ENCODE data around the gene GOLIM4. TPM values are rescaled to one million over a fixed set of nuclear protein-coding genes. Genes with fewer than 3 reads are reported as not detected.
A peak's percentile ranks its signal among the peaks of the same experiment; 100 is the strongest.
"Not testable (repeated sequence)": the region's sequence is repeated elsewhere in the genome, so short reads cannot be mapped to it uniquely, and the experiment has no call there.

GOLIM4 gene
- total RNA-seq, 1 experiment from 2014 or later: 17.5 TPM

GRCh38 chr3:168036619-168037018, 59.1 kb downstream of the GOLIM4 start:
- in situ Hi-C loops (cut with HindIII; ENCODE audit: low pct_unique_long_range_greater_than_20kb, low sequenced_read_pairs): no loop called here

GRCh38 chr3:168034152-168034928, 61.4 kb downstream of the GOLIM4 start:
- in situ Hi-C loops (cut with HindIII; ENCODE audit: low pct_unique_long_range_greater_than_20kb, low sequenced_read_pairs): no loop called here
- DNase-seq (ENCODE audit: low read depth, low spot score): no peak

More at GRCh38 chr3:168036619-168037018, 59.1 kb downstream of the GOLIM4 start:
- no peak for DNase-seq (ENCODE audit: low read depth, low spot score)

DNA sequence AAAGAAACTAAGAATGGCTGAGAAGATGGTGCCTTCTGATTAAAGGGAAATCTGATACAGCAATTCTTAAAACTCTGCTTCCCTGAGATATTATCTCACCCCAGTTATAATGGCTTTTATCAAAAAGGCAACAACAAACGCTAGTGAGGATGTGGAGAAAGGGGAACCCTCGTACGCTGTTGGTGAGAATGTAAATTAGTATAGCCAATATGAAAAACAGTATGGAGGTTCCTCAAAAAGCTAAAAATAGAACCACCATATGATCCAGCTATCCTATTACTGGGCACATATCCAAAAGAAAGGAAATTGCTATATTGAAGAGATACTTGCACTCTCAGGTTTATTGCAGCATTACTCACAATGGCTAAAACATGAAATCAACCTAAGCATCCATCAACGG, 65.1 kb downstream of the GOLIM4 start:
- in situ Hi-C loops (cut with HindIII; ENCODE audit: low pct_unique_long_range_greater_than_20kb, low sequenced_read_pairs): no loop called here
- no peak for DNase-seq (ENCODE audit: low read depth, low spot score)

GRCh38 chr3:168029705-168030104, 66.0 kb downstream of the GOLIM4 start:
- in situ Hi-C loops (cut with HindIII; ENCODE audit: low pct_unique_long_range_greater_than_20kb, low sequenced_read_pairs): no loop called here
- DNase-seq (ENCODE audit: low read depth, low spot score): no peak

DNA sequence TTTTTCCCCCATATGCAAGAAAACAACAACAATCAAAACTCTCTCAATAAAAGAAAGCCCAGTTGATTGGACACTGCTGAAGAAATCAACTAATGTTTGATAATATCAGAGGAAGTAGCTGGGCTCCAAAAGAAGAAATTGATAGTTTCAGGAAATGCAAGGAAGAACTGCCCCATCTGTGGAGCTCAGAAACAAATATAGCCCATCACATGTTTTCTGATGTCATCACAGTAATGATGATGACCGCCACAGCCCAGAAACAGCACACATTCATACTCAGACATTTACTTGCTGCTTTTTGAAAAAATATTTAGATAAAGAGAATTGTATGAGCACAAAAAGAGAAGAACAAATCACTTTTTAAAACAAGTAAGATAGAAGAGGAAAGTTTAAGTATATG, 67.6 kb downstream of the GOLIM4 start:
- in situ Hi-C loops (cut with HindIII; ENCODE audit: low pct_unique_long_range_greater_than_20kb, low sequenced_read_pairs): no loop called here
- DNase-seq (ENCODE audit: low read depth, low spot score): no peak

- in situ Hi-C loops (cut with HindIII; ENCODE audit: low pct_unique_long_range_greater_than_20kb, low sequenced_read_pairs): no loop called here
- DNase-seq (ENCODE audit: low read depth, low spot score): no peak
Observed at GRCh38 chr3:168026764-168027163, 69.0 kb downstream of the GOLIM4 start.

- in situ Hi-C loops (cut with HindIII; ENCODE audit: low pct_unique_long_range_greater_than_20kb, low sequenced_read_pairs): no loop called here
- DNase-seq (ENCODE audit: low read depth, low spot score): no peak
Observed at GRCh38 chr3:168025076-168025475, 70.6 kb downstream of the GOLIM4 start.

- in situ Hi-C loops (cut with HindIII; ENCODE audit: low pct_unique_long_range_greater_than_20kb, low sequenced_read_pairs): no loop called here
- DNase-seq (ENCODE audit: low read depth, low spot score): peak; percentile 27
Observed at GRCh38 chr3:168024537-168024941, 71.2 kb downstream of the GOLIM4 start.

- in situ Hi-C loops (cut with HindIII; ENCODE audit: low pct_unique_long_range_greater_than_20kb, low sequenced_read_pairs): no loop called here
- no peak for DNase-seq (ENCODE audit: low read depth, low spot score)
Observed at GRCh38 chr3:168021737-168022450, 73.8 kb downstream of the GOLIM4 start.

DNA sequence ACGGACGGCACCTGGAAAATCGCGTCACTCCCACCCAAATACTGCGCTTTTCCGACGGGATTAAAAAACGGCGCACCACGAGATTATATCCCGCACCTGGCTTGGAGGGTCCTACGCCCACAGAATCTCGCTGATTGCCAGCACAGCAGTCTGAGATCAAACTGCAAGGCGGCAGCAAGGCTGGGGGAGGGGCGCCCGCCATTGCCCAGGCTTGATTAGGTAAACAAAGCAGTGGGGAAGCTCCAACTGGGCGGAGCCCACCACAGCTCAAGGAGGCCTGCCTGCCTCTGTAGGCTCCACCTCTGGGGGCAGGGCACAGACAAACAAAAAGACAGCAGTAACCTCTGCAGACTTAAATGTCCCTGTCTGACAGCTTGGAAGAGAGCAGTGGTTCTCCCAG, 84.4 kb downstream of the GOLIM4 start:
- DNase-seq (ENCODE audit: low read depth, low spot score); in situ Hi-C loops (cut with HindIII; ENCODE audit: low pct_unique_long_range_greater_than_20kb, low sequenced_read_pairs): not testable (repeated sequence)

DNA sequence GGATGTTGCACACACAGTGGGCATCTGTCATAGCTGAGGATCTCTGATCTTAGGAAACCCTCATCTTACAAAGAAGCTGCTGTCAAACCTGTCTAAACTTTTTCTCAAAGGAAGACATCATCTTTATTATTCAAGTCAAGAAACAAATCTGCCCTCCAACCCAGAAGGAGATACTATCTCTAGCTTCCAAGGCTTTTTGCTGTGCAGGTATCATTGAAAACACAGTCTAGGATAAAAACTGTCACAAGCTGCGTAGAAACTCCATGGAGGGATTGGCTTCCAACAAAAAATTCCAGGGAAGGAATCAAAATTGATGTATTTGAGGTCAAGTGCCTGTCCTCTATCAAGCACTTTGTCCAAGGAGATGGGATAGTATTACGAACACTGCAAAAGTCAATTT, 89.1 kb downstream of the GOLIM4 start:
- in situ Hi-C loops (cut with HindIII; ENCODE audit: low pct_unique_long_range_greater_than_20kb, low sequenced_read_pairs): no loop called here
- no peak for DNase-seq (ENCODE audit: low read depth, low spot score)

- DNase-seq (ENCODE audit: low read depth, low spot score): no peak
- in situ Hi-C loops (cut with HindIII; ENCODE audit: low pct_unique_long_range_greater_than_20kb, low sequenced_read_pairs): no loop called here
Observed at GRCh38 chr3:168003911-168004310, 91.8 kb downstream of the GOLIM4 start.

- peak; percentile 12 for DNase-seq (ENCODE audit: low read depth, low spot score)
- in situ Hi-C loops (cut with HindIII; ENCODE audit: low pct_unique_long_range_greater_than_20kb, low sequenced_read_pairs): no loop called here
Observed at GRCh38 chr3:168002786-168003368, 92.8 kb downstream of the GOLIM4 start.

- no peak for DNase-seq (ENCODE audit: low read depth, low spot score)
- in situ Hi-C loops (cut with HindIII; ENCODE audit: low pct_unique_long_range_greater_than_20kb, low sequenced_read_pairs): no loop called here
Observed at GRCh38 chr3:168001244-168001643, 94.5 kb downstream of the GOLIM4 start.

DNA sequence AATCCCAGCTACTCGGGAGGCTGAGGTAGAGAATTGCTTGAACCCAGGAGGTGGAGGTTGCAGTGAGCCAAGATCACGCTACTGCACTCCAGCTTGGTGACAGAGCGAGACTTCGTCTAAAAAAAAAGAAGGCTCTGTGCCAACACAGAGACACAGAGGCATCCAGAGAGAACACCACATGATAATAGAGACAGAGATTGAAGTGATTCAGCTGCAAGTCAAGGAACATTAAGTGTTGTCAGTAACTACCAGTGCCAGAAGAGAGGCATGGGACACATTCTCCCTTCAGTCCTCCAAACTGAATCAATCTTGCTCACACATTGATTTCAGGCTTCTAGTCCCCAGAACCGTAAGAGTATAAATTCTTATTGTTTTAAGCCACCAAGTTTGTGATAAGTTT, 97.5 kb downstream of the GOLIM4 start:
- in situ Hi-C loops (cut with HindIII; ENCODE audit: low pct_unique_long_range_greater_than_20kb, low sequenced_read_pairs): no loop called here
- no peak for DNase-seq (ENCODE audit: low read depth, low spot score)

GRCh38 chr3:167996514-167996913, 99.2 kb downstream of the GOLIM4 start:
- DNase-seq (ENCODE audit: low read depth, low spot score): no peak
- in situ Hi-C loops (cut with HindIII; ENCODE audit: low pct_unique_long_range_greater_than_20kb, low sequenced_read_pairs): no loop called here

GRCh38 chr3:167992381-167992780, 103.3 kb downstream of the GOLIM4 start:
- in situ Hi-C loops (cut with HindIII; ENCODE audit: low pct_unique_long_range_greater_than_20kb, low sequenced_read_pairs): no loop called here

DNA sequence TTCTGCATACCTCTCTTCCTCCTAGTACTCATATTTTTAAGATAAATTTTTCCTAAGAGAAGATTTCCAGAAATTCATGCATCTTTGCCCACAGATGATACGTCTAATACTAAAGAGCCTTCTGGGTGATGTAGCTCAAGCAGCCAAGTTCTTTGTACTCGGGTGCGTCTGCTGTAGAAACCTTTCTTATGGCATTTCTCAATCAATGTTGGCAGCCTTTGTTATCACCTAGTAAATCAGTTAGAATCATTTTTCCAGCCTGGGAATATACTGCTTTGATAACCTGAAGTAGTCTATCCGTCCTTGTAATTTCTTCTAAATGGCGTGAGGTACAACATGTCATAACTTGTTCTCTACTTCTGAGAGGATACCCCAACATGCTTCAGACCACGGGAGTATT, 104.5 kb downstream of the GOLIM4 start:
- in situ Hi-C loops (cut with HindIII; ENCODE audit: low pct_unique_long_range_greater_than_20kb, low sequenced_read_pairs): no loop called here
- DNase-seq (ENCODE audit: low read depth, low spot score): no peak

More at GRCh38 chr3:167992381-167992780, 103.3 kb downstream of the GOLIM4 start:
- DNase-seq (ENCODE audit: low read depth, low spot score): no peak

DNA sequence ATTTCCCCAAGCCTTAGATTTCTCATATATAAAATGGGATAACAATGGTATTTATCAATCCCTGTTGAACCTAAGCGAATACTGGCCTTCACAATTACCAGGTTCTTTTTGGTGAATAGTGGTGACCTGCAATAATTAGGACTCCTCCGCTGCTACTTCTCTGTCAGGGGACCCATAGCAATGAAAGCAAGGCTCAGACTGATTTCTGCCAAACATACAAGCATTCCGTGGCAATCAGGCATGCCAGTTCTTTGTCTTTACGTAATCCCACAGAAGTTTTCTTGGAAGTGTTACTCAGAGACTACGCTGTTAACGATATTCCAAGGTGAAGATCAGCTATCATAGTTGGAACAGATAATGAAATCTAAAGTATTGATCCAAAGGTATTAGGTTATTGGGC, 105.7 kb downstream of the GOLIM4 start:
- DNase-seq (ENCODE audit: low read depth, low spot score): no peak
- in situ Hi-C loops (cut with HindIII; ENCODE audit: low pct_unique_long_range_greater_than_20kb, low sequenced_read_pairs): no loop called here

Data from SK-MEL-5 (cell line).